Measurements from ENCODE around the gene UGDH. TPM values are rescaled to one million over a fixed set of nuclear protein-coding genes. Genes with fewer than 3 reads are reported as not detected.

Gene UGDH
- total and polyA plus RNA-seq, 2 of the 13 experiments (the other 11 are each of a cell fraction or from before 2014, with no cell fraction given): 99.0 to 384 TPM

DNA sequence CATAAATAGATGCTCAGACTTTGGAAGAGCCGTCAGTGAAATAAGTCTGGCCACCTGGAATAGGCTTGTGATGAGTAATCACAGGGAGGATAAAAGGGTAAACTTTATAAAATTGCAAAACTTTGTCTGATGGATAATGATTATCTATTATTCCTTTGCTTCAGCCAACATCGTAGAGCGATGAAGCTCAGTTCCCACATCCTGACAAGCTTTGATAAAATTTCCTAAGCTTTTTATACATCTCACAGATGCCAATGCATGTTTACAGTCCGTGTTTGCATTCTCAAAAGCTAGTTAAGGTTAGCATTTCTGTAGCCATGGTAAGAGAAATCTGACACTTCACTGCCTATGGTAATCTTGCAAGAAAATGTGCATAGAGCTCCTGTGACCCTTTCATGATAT is 15.4 kb upstream of the UGDH start:
- no TSS peak for BruUV-seq (replicated peaks)
- POLR2A ChIA-PET: interaction anchor here (2.1 kb wide), 1 partner anchor 15 kb away, joined by 14 read pairs; the partner anchor contains the start of gene UGDH
- H3K4me2 ChIP-seq (ENCODE audit: low read depth, low read length): no peak overlapping the region
- H3K27ac ChIP-seq (ENCODE audit: extremely low read length, insufficient read depth, low read length): no peak overlapping the region
- H2AFZ ChIP-seq (ENCODE audit: low read length): no peak overlapping the region
- intact Hi-C loops (cut with micrococcal nuclease; ENCODE audit: unreplicated experiment): no loop called here
- H3K4me1 ChIP-seq (ENCODE audit: insufficient read depth, low read length): peaks cover 37% of the 10 kb centered on the region
- no peak for DNase-seq (ENCODE audit: low spot score)
- no peak for ATAC-seq
- no peaks in the 10 kb centered on the region for H3K9me3 ChIP-seq (ENCODE audit: low read length)
- H3K4me3 ChIP-seq (replicated peaks in 1 of 3; ENCODE audit: insufficient read depth in 1 of 3, low read depth in 2 of 3, low read length in 3 of 3): no peak overlapping the region
- no peaks in the 10 kb centered on the region for H4K20me1 ChIP-seq (ENCODE audit: insufficient read depth, low read length)
- no peaks in the 10 kb centered on the region for H3K79me2 ChIP-seq (ENCODE audit: insufficient read depth, low read length)
- H3K36me3 ChIP-seq (replicated peaks in 1 of 2; ENCODE audit: control insufficient read depth in 1 of 2, insufficient read depth in 2 of 2, low read length in 2 of 2): no peaks in the 10 kb centered on the region
- CTCF ChIA-PET (ENCODE audit: low intra/inter-chr PET ratio, low total read pairs): no interaction called here
- H3K9ac ChIP-seq (ENCODE audit: insufficient read depth, low read depth, low read length): no peak overlapping the region
- no peak for FAIRE-seq
- in situ Hi-C loops (cut with HindIII; ENCODE audit: extremely low pct_ligation_motif_present, low pct_unique_long_range_greater_than_20kb): no loop called here
- 87% methylated on average over 4 of the region's 4 CpGs for WGBS (ENCODE audit: low lambda C conversion rate)
- TF ChIP-seq ZNF788 (CRISPR knock-in tag; IDR thresholded peaks at IDR 0.05; ENCODE audit: borderline replicate concordance): no peak
- TF ChIP-seq ZNF562 (CRISPR knock-in tag; IDR thresholded peaks at IDR 0.05; ENCODE audit: borderline replicate concordance): no peak
- no peak for TF ChIP-seq KDM2A (CRISPR knock-in tag; IDR thresholded peaks at IDR 0.05; ENCODE audit: borderline replicate concordance, low read depth)
- TF ChIP-seq RBFOX2 (IDR thresholded peaks at IDR 0.05; ENCODE audit: low read depth, low read length): no peak
- no peak for TF ChIP-seq HNRNPL (IDR thresholded peaks at IDR 0.05; ENCODE audit: low read depth, low read length)
- TF ChIP-seq HDAC2 (CRISPR knock-in tag; IDR thresholded peaks at IDR 0.05): no peak
- no peak for TF ChIP-seq MXD4 (CRISPR knock-in tag; IDR thresholded peaks at IDR 0.05)
- no peak for TF ChIP-seq ZFP62 (CRISPR knock-in tag; IDR thresholded peaks at IDR 0.05)
- H3K27me3 ChIP-seq (ENCODE audit: control insufficient read depth in 1 of 2, insufficient read depth in 2 of 2, low read length in 2 of 2): no peaks in the 10 kb centered on the region

- no peak for FAIRE-seq
- no peaks in the 10 kb centered on the region for H3K79me2 ChIP-seq (ENCODE audit: insufficient read depth, low read length)
- TF ChIP-seq ZNF576 (CRISPR knock-in tag; IDR thresholded peaks at IDR 0.05): no peak
- no peak overlapping the region for H3K9ac ChIP-seq (ENCODE audit: insufficient read depth, low read depth, low read length)
- BruUV-seq (replicated peaks): no TSS peak
- no peak overlapping the region for H2AFZ ChIP-seq (ENCODE audit: low read length)
- no peak overlapping the region for H3K4me3 ChIP-seq (replicated peaks in 1 of 3; ENCODE audit: insufficient read depth in 1 of 3, low read depth in 2 of 3, low read length in 3 of 3)
- H3K27me3 ChIP-seq (ENCODE audit: control insufficient read depth in 1 of 2, insufficient read depth in 2 of 2, low read length in 2 of 2): no peaks in the 10 kb centered on the region
- no peaks in the 10 kb centered on the region for H3K9me3 ChIP-seq (ENCODE audit: low read length)
- ChIA-PET POLR2A (interaction anchor here (2.1 kb wide), 1 partner anchor 15 kb away, joined by 14 read pairs; the partner anchor contains the start of gene UGDH), CTCF (ENCODE audit: low intra/inter-chr PET ratio, low total read pairs) (no interaction called here)
- peaks cover 37% of the 10 kb centered on the region for H3K4me1 ChIP-seq (ENCODE audit: insufficient read depth, low read length)
- ATAC-seq: no peak
- H3K27ac ChIP-seq (ENCODE audit: extremely low read length, insufficient read depth, low read length): no peak overlapping the region
- intact Hi-C loops (cut with micrococcal nuclease; ENCODE audit: unreplicated experiment): no loop called here
- 96% methylated on average over 7 of the region's 7 CpGs for WGBS (ENCODE audit: low lambda C conversion rate)
- no peak for DNase-seq (ENCODE audit: low spot score)
- in situ Hi-C loops (cut with HindIII; ENCODE audit: extremely low pct_ligation_motif_present, low pct_unique_long_range_greater_than_20kb): no loop called here
- no peaks in the 10 kb centered on the region for H4K20me1 ChIP-seq (ENCODE audit: insufficient read depth, low read length)
- no peak overlapping the region for H3K4me2 ChIP-seq (ENCODE audit: low read depth, low read length)
- H3K36me3 ChIP-seq (replicated peaks in 1 of 2; ENCODE audit: control insufficient read depth in 1 of 2, insufficient read depth in 2 of 2, low read length in 2 of 2): no peaks in the 10 kb centered on the region
Observed at GRCh38 chr4:39541987-39542610, 14.9 kb upstream of the UGDH start.
